Measurements from ENCODE around the gene TMOD3. TPM values are rescaled to one million over a fixed set of nuclear protein-coding genes. Genes with fewer than 3 reads are reported as not detected.

TMOD3 gene
- total and polyA plus RNA-seq, 2 experiments from 2014 or later = 27.2 to 38.3 TPM

GRCh38 chr15:51866751-51867150 is 37.3 kb downstream of the TMOD3 start:
- Histone ChIP-seq H3K9me3 (ENCODE audit: low read depth) (no peaks in the 10 kb centered on the region), H3K9me2 (replicated peaks; ENCODE audit: insufficient read depth) (no peaks in the 10 kb centered on the region), H3K4me1 (ENCODE audit: insufficient read depth) (peaks cover 4% of the 10 kb centered on the region), H4K20me1 (ENCODE audit: insufficient read depth, poor library complexity, severe bottlenecking) (no peaks in the 10 kb centered on the region), H3K27me3 (no peaks in the 10 kb centered on the region), H3K4me2 (no peak overlapping the region), H2AFZ (no peak overlapping the region), H3K4me3 (no peak overlapping the region), H3K79me2 (peaks cover 21% of the 10 kb centered on the region), H3K27ac (no peak overlapping the region), H3K36me3 (replicated peaks; ENCODE audit: insufficient read depth, low read depth) (no peaks in the 10 kb centered on the region)
- WGBS (ENCODE audit: low lambda C conversion rate, missing lambda C conversion rate) = 70% methylated on average over 1 of the region's 1 CpG
- no peak for DNase-seq (ENCODE audit: low spot score)
- TF ChIP-seq EZH2 (IDR thresholded peaks at IDR 0.05; ENCODE audit: borderline replicate concordance) = no peak
- TF ChIP-seq CTCF (IDR thresholded peaks at IDR 0.05; ENCODE audit: poor library complexity) = no peak
- no peak for TF ChIP-seq EZH2phosphoT487 (IDR thresholded peaks at IDR 0.05; ENCODE audit: low read depth, severe bottlenecking, unreplicated experiment)

GRCh38 chr15:51869060-51869421 is 39.6 kb downstream of the TMOD3 start:
- no peak overlapping the region for H3K4me2 ChIP-seq
- H2AFZ ChIP-seq = no peak overlapping the region
- H3K36me3 ChIP-seq (replicated peaks; ENCODE audit: insufficient read depth, low read depth) = no peaks in the 10 kb centered on the region
- H3K9me3 ChIP-seq (ENCODE audit: low read depth) = no peaks in the 10 kb centered on the region
- no peaks in the 10 kb centered on the region for H4K20me1 ChIP-seq (ENCODE audit: insufficient read depth, poor library complexity, severe bottlenecking)
- peaks cover 2% of the 10 kb centered on the region for H3K79me2 ChIP-seq
- DNase-seq (ENCODE audit: low spot score) = no peak
- TF ChIP-seq EZH2phosphoT487 (IDR thresholded peaks at IDR 0.05; ENCODE audit: low read depth, severe bottlenecking, unreplicated experiment) (no peak), CTCF (IDR thresholded peaks at IDR 0.05; ENCODE audit: poor library complexity) (no peak), EZH2 (IDR thresholded peaks at IDR 0.05; ENCODE audit: borderline replicate concordance) (no peak)
- 69% methylated on average over 2 of the region's 2 CpGs for WGBS (ENCODE audit: low lambda C conversion rate, missing lambda C conversion rate)
- H3K4me3 ChIP-seq = no peak overlapping the region
- H3K4me1 ChIP-seq (ENCODE audit: insufficient read depth) = peaks cover 4% of the 10 kb centered on the region
- no peaks in the 10 kb centered on the region for H3K9me2 ChIP-seq (replicated peaks; ENCODE audit: insufficient read depth)
- H3K27ac ChIP-seq = no peak overlapping the region
- H3K27me3 ChIP-seq = no peaks in the 10 kb centered on the region

- Histone ChIP-seq H3K27me3 (no peaks in the 10 kb centered on the region), H3K4me2 (no peak overlapping the region), H2AFZ (no peak overlapping the region), H3K27ac (no peak overlapping the region), H3K9me3 (ENCODE audit: low read depth) (no peaks in the 10 kb centered on the region), H3K4me1 (ENCODE audit: insufficient read depth) (peaks cover 4% of the 10 kb centered on the region), H3K79me2 (no peaks in the 10 kb centered on the region), H3K4me3 (no peak overlapping the region), H3K36me3 (replicated peaks; ENCODE audit: insufficient read depth, low read depth) (no peaks in the 10 kb centered on the region), H3K9me2 (replicated peaks; ENCODE audit: insufficient read depth) (no peaks in the 10 kb centered on the region), H4K20me1 (ENCODE audit: insufficient read depth, poor library complexity, severe bottlenecking) (no peaks in the 10 kb centered on the region)
- WGBS (ENCODE audit: low lambda C conversion rate, missing lambda C conversion rate) = 77% methylated on average over 2 of the region's 2 CpGs
- no peak for TF ChIP-seq EZH2 (IDR thresholded peaks at IDR 0.05; ENCODE audit: borderline replicate concordance)
- no peak for TF ChIP-seq EZH2phosphoT487 (IDR thresholded peaks at IDR 0.05; ENCODE audit: low read depth, severe bottlenecking, unreplicated experiment)
- no peak for TF ChIP-seq CTCF (IDR thresholded peaks at IDR 0.05; ENCODE audit: poor library complexity)
- no peak for DNase-seq (ENCODE audit: low spot score)
Observed at GRCh38 chr15:51870774-51871173, 41.3 kb downstream of the TMOD3 start.
